Measurements from ENCODE around the gene MSI2. TPM values are rescaled to one million over a fixed set of nuclear protein-coding genes. Genes with fewer than 3 reads are reported as not detected.

Gene MSI2
- total RNA-seq, 4 donors from 2014 or later: 14.9 to 24.4 (median 19.8) TPM

- TF ChIP-seq CTCF (IDR thresholded peaks at IDR 0.05): no peak
- DNase-seq (ENCODE audit: low spot score): no peak
- ATAC-seq (ENCODE audit: low FRiP score): no peak
These were observed 303.5 kb downstream of the MSI2 start for GRCh38 chr17:57559634-57560318.

- no peak for TF ChIP-seq CTCF (IDR thresholded peaks at IDR 0.05)
- ATAC-seq (ENCODE audit: low FRiP score): no peak
- DNase-seq (ENCODE audit: low spot score): no peak
These were observed 304.0 kb downstream of the MSI2 start for GRCh38 chr17:57560319-57560705.

- no peak for DNase-seq (ENCODE audit: low spot score)
- TF ChIP-seq CTCF (IDR thresholded peaks at IDR 0.05): no peak
- ATAC-seq (ENCODE audit: low FRiP score): no peak
These were observed 304.9 kb downstream of the MSI2 start for GRCh38 chr17:57561072-57561861.

GRCh38 chr17:57562184-57562698, 305.9 kb downstream of the MSI2 start:
- ATAC-seq (ENCODE audit: low FRiP score) (no peak), DNase-seq (ENCODE audit: low spot score) (no peak)
- TF ChIP-seq CTCF (IDR thresholded peaks at IDR 0.05): no peak

- TF ChIP-seq CTCF (IDR thresholded peaks at IDR 0.05): no peak
- no peak for DNase-seq (ENCODE audit: low spot score)
- ATAC-seq (ENCODE audit: low FRiP score): no peak
These were observed 307.6 kb downstream of the MSI2 start for GRCh38 chr17:57563958-57564357.

- no peak for ATAC-seq (ENCODE audit: low FRiP score)
- DNase-seq (ENCODE audit: low spot score): no peak
- TF ChIP-seq CTCF (IDR thresholded peaks at IDR 0.05): no peak
These were observed 308.9 kb downstream of the MSI2 start for GRCh38 chr17:57565176-57565575.
